Omental fat pad (tissue), 4 donors: ENCODE results near the gene LSM12. TPM values are rescaled to one million over a fixed set of nuclear protein-coding genes. Genes with fewer than 3 reads are reported as not detected.

Source experiments
- ATAC-seq: fragments of 150-250 bp; one replicate; pipeline ENCODE4 v1.9.1; 2016; ENCODE audit warnings: mild to moderate bottlenecking, moderate library complexity; ENCODE audit not compliant: low FRiP score
- DNase-seq: peaks from one replicate; pipeline ENCODE4 v3.0.0-alpha.2; 2019; ENCODE audit warnings: low spot score
- total RNA-seq, 4 donors: library from RNA; depleted of rRNA; stranded (reverse); fragments of >200 nt; gene quantifications; one replicate each; pipeline ENCODE4 v1.1.0, GENCODE V29; 2016
- TF ChIP-seq, protein P1 (sequence below), 3 donors: fragments of 450-650 bp; IDR thresholded peaks; one replicate each; pipeline ENCODE4 v1.5.1; 2016 to 2017; ENCODE audit warnings: antibody characterized with exemption in 3 of 3, mild to moderate bottlenecking in 3 of 3, moderate library complexity in 2 of 3

LSM12 gene
- total RNA-seq, 4 donors from 2014 or later, result 24.6 to 52.9 (median 47.4) TPM

DNA sequence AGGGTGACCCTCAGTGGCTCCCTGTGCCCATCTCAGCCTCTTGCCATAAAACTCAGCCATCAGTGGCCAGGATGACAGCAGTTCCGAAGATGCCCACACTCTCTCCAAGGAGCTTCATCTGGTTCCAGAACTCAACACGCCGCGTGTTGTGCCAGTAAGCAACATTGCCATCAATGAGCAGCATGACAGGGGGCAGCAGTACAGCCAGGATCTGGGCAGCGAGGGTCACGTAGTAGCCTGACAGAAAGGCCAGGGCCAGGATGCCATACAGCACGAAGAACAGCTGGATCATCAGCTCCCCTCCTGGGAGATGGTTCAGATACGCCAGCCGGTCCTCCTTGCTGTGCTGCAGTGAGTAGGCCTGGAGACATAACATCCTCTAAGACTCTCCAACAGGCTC is 54.6 kb downstream of the LSM12 start:
- DNase-seq (no peak), ATAC-seq (no peak)
- TF ChIP-seq, protein P1, sequence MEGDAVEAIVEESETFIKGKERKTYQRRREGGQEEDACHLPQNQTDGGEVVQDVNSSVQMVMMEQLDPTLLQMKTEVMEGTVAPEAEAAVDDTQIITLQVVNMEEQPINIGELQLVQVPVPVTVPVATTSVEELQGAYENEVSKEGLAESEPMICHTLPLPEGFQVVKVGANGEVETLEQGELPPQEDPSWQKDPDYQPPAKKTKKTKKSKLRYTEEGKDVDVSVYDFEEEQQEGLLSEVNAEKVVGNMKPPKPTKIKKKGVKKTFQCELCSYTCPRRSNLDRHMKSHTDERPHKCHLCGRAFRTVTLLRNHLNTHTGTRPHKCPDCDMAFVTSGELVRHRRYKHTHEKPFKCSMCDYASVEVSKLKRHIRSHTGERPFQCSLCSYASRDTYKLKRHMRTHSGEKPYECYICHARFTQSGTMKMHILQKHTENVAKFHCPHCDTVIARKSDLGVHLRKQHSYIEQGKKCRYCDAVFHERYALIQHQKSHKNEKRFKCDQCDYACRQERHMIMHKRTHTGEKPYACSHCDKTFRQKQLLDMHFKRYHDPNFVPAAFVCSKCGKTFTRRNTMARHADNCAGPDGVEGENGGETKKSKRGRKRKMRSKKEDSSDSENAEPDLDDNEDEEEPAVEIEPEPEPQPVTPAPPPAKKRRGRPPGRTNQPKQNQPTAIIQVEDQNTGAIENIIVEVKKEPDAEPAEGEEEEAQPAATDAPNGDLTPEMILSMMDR (IDR thresholded peaks at IDR 0.05), result no peak

DNA sequence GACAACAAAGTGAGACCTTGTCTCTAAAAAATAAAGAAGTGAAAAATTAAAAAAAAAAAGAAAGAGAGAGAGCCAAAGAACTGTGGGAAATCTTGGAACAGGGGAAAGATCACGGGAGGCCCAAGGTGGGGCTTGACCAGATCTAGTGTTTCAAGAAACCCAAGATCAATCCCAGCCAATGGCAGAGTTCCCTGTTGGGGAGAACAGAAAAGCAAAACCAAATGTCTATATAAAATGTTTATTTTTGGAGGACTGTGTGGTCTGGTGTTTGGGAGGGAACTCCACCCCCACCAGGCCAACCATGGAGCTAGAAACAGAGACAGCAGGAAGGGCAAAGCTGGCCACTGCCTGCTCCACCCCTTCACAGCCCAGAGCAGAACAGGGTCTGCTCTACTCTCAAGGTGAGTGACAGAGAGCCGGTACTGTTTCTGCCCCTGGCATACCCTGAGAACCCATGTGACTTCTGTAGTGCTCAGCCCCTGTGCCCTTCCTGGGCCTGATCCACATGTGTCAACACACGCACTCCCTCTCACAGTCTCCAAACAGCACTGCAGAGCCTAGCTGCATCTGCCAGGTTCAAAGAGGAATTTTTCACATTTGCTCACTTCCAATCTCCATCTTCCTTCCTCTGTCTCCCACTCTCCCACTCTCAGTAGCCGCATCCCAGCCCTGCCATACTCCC is 55.4 kb downstream of the LSM12 start:
- DNase-seq (no peak), ATAC-seq (no peak)

DNA sequence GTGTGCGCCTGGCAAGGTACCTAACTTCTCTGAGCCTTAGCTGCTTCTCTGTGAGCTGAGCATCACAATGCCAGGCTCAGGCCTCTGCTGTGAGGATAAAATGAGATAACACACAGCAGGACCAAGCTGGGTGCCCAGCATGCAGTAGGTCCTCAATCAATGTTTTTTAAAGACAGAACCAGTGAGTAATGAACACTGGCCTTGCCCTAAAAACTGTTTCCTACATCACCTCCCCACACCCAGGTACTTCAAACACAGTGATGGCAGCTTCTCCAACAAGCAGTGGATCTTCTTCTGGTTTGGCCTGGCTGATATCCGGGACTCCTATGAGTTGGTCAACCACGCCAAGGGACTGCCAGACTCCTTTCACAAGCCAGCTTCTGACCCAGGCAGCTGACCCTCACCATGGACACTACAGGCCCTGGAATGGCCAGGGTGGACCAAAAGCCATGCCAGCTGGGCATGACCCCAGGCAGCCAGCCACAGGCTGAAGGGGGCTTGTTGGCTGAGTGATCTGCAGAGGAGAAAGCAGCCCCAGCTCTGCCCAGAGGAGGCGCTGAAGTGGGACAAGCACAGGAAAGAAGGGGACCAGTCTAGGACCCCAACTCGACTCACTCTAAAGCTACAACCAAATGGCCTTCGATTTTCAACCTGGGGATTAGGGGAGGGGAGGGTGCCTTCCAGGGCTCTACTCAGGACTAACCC is 58.1 kb downstream of the LSM12 start:
- ATAC-seq (no peak), DNase-seq (no peak)
- TF ChIP-seq, protein P1 (IDR thresholded peaks at IDR 0.05), result no peak

More for the DNA sequence above, 55.4 kb downstream of the LSM12 start:
- TF ChIP-seq, protein P1 (IDR thresholded peaks at IDR 0.05), result no peak

DNA sequence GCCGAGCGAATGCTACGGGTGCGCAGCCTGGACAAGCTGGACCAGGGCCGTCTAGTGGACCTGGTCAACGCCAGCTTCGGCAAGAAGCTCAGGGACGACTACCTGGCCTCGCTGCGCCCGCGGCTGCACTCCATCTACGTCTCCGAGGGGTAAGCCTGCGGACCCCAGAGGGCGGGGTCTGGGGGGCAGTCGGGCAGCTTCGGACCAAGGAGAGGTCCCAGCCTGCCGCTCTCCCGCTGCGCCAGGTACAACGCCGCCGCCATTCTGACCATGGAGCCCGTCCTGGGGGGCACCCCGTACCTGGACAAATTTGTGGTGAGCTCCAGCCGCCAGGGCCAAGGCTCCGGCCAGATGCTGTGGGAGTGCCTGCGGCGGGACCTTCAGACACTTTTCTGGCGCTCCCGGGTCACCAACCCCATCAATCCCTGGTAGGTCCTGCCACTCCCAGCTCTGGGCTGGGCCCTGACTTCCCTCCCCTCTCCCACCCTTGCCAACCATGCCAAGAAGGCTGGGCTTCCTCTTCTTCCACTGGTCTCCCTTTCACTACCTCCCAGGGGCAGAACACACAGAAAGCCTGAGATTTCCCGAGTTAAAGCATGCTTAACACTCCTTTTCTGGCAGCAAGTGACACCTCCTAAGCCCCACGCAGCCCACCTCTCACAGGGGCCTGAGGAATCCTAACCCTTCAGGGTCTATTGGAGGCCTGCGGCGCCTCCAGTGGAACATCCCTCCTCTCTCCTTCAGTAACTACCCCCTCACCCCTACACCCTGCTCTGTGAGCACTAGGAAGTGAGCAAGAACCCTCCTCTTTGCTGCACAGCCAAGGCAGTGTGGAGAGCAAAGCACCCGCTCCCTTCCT is 58.9 kb downstream of the LSM12 start:
- DNase-seq (no peak), ATAC-seq (no peak)
- TF ChIP-seq, protein P1 (IDR thresholded peaks at IDR 0.05), result no peak

DNA sequence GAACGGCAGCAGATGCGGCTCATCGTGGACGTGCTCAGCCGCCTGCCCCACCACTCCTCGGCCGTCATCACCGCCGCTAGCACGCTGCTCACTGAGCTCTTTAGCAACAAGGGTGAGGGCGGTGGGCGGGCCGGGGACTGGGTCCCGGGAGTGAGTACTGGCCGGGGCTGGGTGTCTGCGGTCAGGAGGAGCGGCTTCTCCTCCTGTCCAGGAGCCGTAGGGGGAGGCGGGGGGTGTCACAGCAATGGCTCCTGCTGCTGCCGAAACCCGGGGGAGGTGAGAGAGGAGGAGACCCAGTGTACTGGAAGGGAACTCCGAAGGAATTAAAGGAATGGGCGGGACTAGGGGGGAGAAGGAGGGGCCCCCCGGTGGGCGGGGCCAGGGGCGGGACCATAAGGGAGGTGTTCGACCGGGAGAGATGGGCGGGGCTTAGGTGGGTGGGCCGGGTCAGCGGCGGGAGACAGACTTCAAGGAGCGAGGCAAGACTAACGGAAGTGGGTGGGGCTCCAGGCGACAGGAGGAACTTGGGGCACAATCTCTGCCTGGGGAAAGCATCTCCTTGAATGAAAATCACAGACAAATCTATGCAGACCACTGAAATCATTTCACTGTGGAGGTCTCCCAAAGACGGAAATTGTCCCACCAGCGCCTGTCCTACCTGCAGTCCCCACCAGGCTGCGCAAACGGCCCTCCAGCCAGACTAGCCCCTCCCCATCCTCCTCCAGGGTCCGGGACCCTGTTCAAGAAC is 59.7 kb downstream of the LSM12 start:
- TF ChIP-seq, protein P1 (IDR thresholded peaks at IDR 0.05), result no peak
- peak; percentile 98 for DNase-seq
- ATAC-seq, result peak; percentile 92

DNA sequence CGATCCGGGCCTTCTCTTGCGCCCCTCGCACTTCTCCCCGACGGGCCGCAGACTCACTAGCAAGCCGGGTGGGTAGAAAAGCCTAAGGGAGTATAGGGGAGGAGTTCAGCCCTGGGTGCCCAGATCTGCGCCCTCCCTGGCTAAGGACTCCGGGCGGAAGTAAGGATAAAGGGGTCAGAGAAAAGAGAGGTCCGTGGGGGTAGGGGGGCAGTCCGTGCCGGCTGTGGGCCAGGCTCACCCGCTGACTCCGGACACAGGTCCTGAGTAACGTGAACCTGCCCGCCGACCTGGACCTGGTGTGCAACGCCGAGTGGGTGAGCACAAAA is 60.2 kb downstream of the LSM12 start:
- TF ChIP-seq, protein P1 (IDR thresholded peaks at IDR 0.05), result no peak
- no peak for ATAC-seq
- no peak for DNase-seq
